ENCODE measurements around the gene PTH1R.

PTH1R gene

GRCh38 chr3:46921041-46921440 is 43.5 kb downstream of the PTH1R start:
- H3K27me3 ChIP-seq (ENCODE audit: control insufficient read depth in 1 of 2, insufficient read depth in 1 of 2, low read length in 2 of 2): no peaks in the 10 kb centered on the region
- H3K9me3 ChIP-seq (ENCODE audit: control insufficient read depth, low read length): peaks cover 15% of the 10 kb centered on the region
- peaks cover 48% of the 10 kb centered on the region for H3K79me1 ChIP-seq (replicated peaks; ENCODE audit: low read length, poor library complexity, severe bottlenecking)
- no peak for DNase-seq
- H2BK15ac ChIP-seq (ENCODE audit: low read depth, poor library complexity, severe bottlenecking): no peak overlapping the region
- H3K36me3 ChIP-seq (ENCODE audit: control insufficient read depth in 1 of 2, insufficient read depth in 2 of 2, low read depth in 1 of 2, low read length in 2 of 2): peaks cover 69 to 97% of the 10 kb centered on the region in 2 experiments
- no peak overlapping the region for H2BK5ac ChIP-seq (ENCODE audit: low read depth, low read length, poor library complexity, severe bottlenecking)
- H4K8ac ChIP-seq (ENCODE audit: low read length): no peak overlapping the region
- no peak overlapping the region for H2BK120ac ChIP-seq (ENCODE audit: low read depth, low read length)
- H3K4me3 ChIP-seq (ENCODE audit: insufficient read depth in 1 of 2, low read depth in 1 of 2, low read length in 2 of 2): no peak overlapping the region
- no peak overlapping the region for H4K91ac ChIP-seq (ENCODE audit: low read length)
- 100% methylated on average over 4 of the region's 4 CpGs for WGBS
- H3K4ac ChIP-seq (ENCODE audit: low read depth in 1 of 2, low read length in 2 of 2): no peak overlapping the region
- H3K27ac ChIP-seq (ENCODE audit: low read length, poor library complexity, severe bottlenecking): no peak overlapping the region
- peaks cover 3% of the 10 kb centered on the region for H3K4me1 ChIP-seq (ENCODE audit: control insufficient read depth, insufficient read depth, low read depth, low read length)
- no peak overlapping the region for H3K14ac ChIP-seq (ENCODE audit: low read length in 2 of 2)
- no peak overlapping the region for H3K9ac ChIP-seq (ENCODE audit: low read length)
- H3K18ac ChIP-seq (ENCODE audit: low read depth in 1 of 2, low read length in 2 of 2): no peak overlapping the region
- no peak overlapping the region for H2AK5ac ChIP-seq (ENCODE audit: low read length, severe bottlenecking)
- H2BK12ac ChIP-seq (ENCODE audit: low read length in 2 of 2): no peak overlapping the region
- no peak overlapping the region for H3K4me2 ChIP-seq (ENCODE audit: low read length, poor library complexity, severe bottlenecking)
- H2AFZ ChIP-seq (ENCODE audit: low read depth, low read length): no peak overlapping the region
- H3K23ac ChIP-seq (ENCODE audit: low read length in 2 of 2): no peak overlapping the region

GRCh38 chr3:46921871-46922271 is 44.4 kb downstream of the PTH1R start:
- Histone ChIP-seq H2BK12ac (ENCODE audit: low read length in 2 of 2) (no peak overlapping the region), H3K36me3 (ENCODE audit: control insufficient read depth in 1 of 2, insufficient read depth in 2 of 2, low read depth in 1 of 2, low read length in 2 of 2) (peaks cover 77 to 98% of the 10 kb centered on the region in 2 experiments), H3K4ac (ENCODE audit: low read depth in 1 of 2, low read length in 2 of 2) (no peak overlapping the region), H2AK5ac (ENCODE audit: low read length, severe bottlenecking) (no peak overlapping the region), H3K27ac (ENCODE audit: low read length, poor library complexity, severe bottlenecking) (no peak overlapping the region), H3K4me3 (ENCODE audit: insufficient read depth in 1 of 2, low read depth in 1 of 2, low read length in 2 of 2) (no peak overlapping the region), H3K14ac (ENCODE audit: low read length in 2 of 2) (no peak overlapping the region), H3K9me3 (ENCODE audit: control insufficient read depth, low read length) (peaks cover 15% of the 10 kb centered on the region), H3K9ac (ENCODE audit: low read length) (no peak overlapping the region), H3K23ac (ENCODE audit: low read length in 2 of 2) (no peak overlapping the region), H3K27me3 (ENCODE audit: control insufficient read depth in 1 of 2, insufficient read depth in 1 of 2, low read length in 2 of 2) (no peaks in the 10 kb centered on the region), H3K18ac (ENCODE audit: low read depth in 1 of 2, low read length in 2 of 2) (no peak overlapping the region), H2AFZ (ENCODE audit: low read depth, low read length) (no peak overlapping the region), H2BK120ac (ENCODE audit: low read depth, low read length) (no peak overlapping the region), H4K91ac (ENCODE audit: low read length) (no peak overlapping the region), H3K4me2 (ENCODE audit: low read length, poor library complexity, severe bottlenecking) (no peak overlapping the region), H3K4me1 (ENCODE audit: control insufficient read depth, insufficient read depth, low read depth, low read length) (peaks cover 11% of the 10 kb centered on the region), H2BK5ac (ENCODE audit: low read depth, low read length, poor library complexity, severe bottlenecking) (no peak overlapping the region), H3K79me1 (replicated peaks; ENCODE audit: low read length, poor library complexity, severe bottlenecking) (peaks cover 56% of the 10 kb centered on the region), H4K8ac (ENCODE audit: low read length) (no peak overlapping the region), H2BK15ac (ENCODE audit: low read depth, poor library complexity, severe bottlenecking) (no peak overlapping the region)
- 99% methylated on average over 7 of the region's 7 CpGs for WGBS
- no peak for DNase-seq

GRCh38 chr3:46922426-46922825 is 44.9 kb downstream of the PTH1R start:
- DNase-seq: no peak
- Histone ChIP-seq H2BK15ac (ENCODE audit: low read depth, poor library complexity, severe bottlenecking) (no peak overlapping the region), H2BK12ac (ENCODE audit: low read length in 2 of 2) (no peak overlapping the region), H2AK5ac (ENCODE audit: low read length, severe bottlenecking) (no peak overlapping the region), H4K91ac (ENCODE audit: low read length) (no peak overlapping the region), H2BK5ac (ENCODE audit: low read depth, low read length, poor library complexity, severe bottlenecking) (no peak overlapping the region), H3K4me1 (ENCODE audit: control insufficient read depth, insufficient read depth, low read depth, low read length) (peaks cover 12% of the 10 kb centered on the region), H3K27me3 (ENCODE audit: control insufficient read depth in 1 of 2, insufficient read depth in 1 of 2, low read length in 2 of 2) (no peaks in the 10 kb centered on the region), H2BK120ac (ENCODE audit: low read depth, low read length) (no peak overlapping the region), H3K23ac (ENCODE audit: low read length in 2 of 2) (no peak overlapping the region), H3K79me1 (replicated peaks; ENCODE audit: low read length, poor library complexity, severe bottlenecking) (peaks cover 61% of the 10 kb centered on the region), H3K4me3 (ENCODE audit: insufficient read depth in 1 of 2, low read depth in 1 of 2, low read length in 2 of 2) (no peak overlapping the region), H3K36me3 (ENCODE audit: control insufficient read depth in 1 of 2, insufficient read depth in 2 of 2, low read depth in 1 of 2, low read length in 2 of 2) (peaks cover 79 to 98% of the 10 kb centered on the region in 2 experiments), H3K27ac (ENCODE audit: low read length, poor library complexity, severe bottlenecking) (no peak overlapping the region), H2AFZ (ENCODE audit: low read depth, low read length) (no peak overlapping the region), H3K4ac (ENCODE audit: low read depth in 1 of 2, low read length in 2 of 2) (no peak overlapping the region), H3K18ac (ENCODE audit: low read depth in 1 of 2, low read length in 2 of 2) (no peak overlapping the region), H3K14ac (ENCODE audit: low read length in 2 of 2) (no peak overlapping the region), H4K8ac (ENCODE audit: low read length) (no peak overlapping the region), H3K9ac (ENCODE audit: low read length) (no peak overlapping the region), H3K4me2 (ENCODE audit: low read length, poor library complexity, severe bottlenecking) (no peak overlapping the region), H3K9me3 (ENCODE audit: control insufficient read depth, low read length) (peaks cover 11% of the 10 kb centered on the region)
- over 99% methylated on average over 4 of the region's 4 CpGs for WGBS

- no peak overlapping the region for H2BK120ac ChIP-seq (ENCODE audit: low read depth, low read length)
- no peak overlapping the region for H3K23ac ChIP-seq (ENCODE audit: low read length in 2 of 2)
- H2AFZ ChIP-seq (ENCODE audit: low read depth, low read length): no peak overlapping the region
- no peak overlapping the region for H3K14ac ChIP-seq (ENCODE audit: low read length in 2 of 2)
- H2BK5ac ChIP-seq (ENCODE audit: low read depth, low read length, poor library complexity, severe bottlenecking): no peak overlapping the region
- no peak overlapping the region for H3K9ac ChIP-seq (ENCODE audit: low read length)
- peaks cover 5% of the 10 kb centered on the region for H3K9me3 ChIP-seq (ENCODE audit: control insufficient read depth, low read length)
- H3K27me3 ChIP-seq (ENCODE audit: control insufficient read depth in 1 of 2, insufficient read depth in 1 of 2, low read length in 2 of 2): no peaks in the 10 kb centered on the region
- DNase-seq: no peak
- H4K91ac ChIP-seq (ENCODE audit: low read length): no peak overlapping the region
- H2AK5ac ChIP-seq (ENCODE audit: low read length, severe bottlenecking): no peak overlapping the region
- H3K36me3 ChIP-seq (ENCODE audit: control insufficient read depth in 1 of 2, insufficient read depth in 2 of 2, low read depth in 1 of 2, low read length in 2 of 2): peaks cover 85 to 98% of the 10 kb centered on the region in 2 experiments
- H2BK15ac ChIP-seq (ENCODE audit: low read depth, poor library complexity, severe bottlenecking): no peak overlapping the region
- H3K4ac ChIP-seq (ENCODE audit: low read depth in 1 of 2, low read length in 2 of 2): no peak overlapping the region
- H2BK12ac ChIP-seq (ENCODE audit: low read length in 2 of 2): no peak overlapping the region
- 92% methylated on average over 16 of the region's 16 CpGs for WGBS
- H3K27ac ChIP-seq (ENCODE audit: low read length, poor library complexity, severe bottlenecking): no peak overlapping the region
- no peak overlapping the region for H3K18ac ChIP-seq (ENCODE audit: low read depth in 1 of 2, low read length in 2 of 2)
- no peak overlapping the region for H3K4me3 ChIP-seq (ENCODE audit: insufficient read depth in 1 of 2, low read depth in 1 of 2, low read length in 2 of 2)
- H4K8ac ChIP-seq (ENCODE audit: low read length): no peak overlapping the region
- H3K79me1 ChIP-seq (replicated peaks; ENCODE audit: low read length, poor library complexity, severe bottlenecking): peaks cover 67% of the 10 kb centered on the region
- peaks cover 12% of the 10 kb centered on the region for H3K4me1 ChIP-seq (ENCODE audit: control insufficient read depth, insufficient read depth, low read depth, low read length)
- H3K4me2 ChIP-seq (ENCODE audit: low read length, poor library complexity, severe bottlenecking): no peak overlapping the region
These were observed 45.5 kb downstream of the PTH1R start for GRCh38 chr3:46922871-46923558.

Measured in mesenchymal stem cell (in vitro differentiated cells and primary cell).